ENCODE measurements around the gene FAM111B.

The FAM111B gene

GRCh38 chr11:59145534-59145933, 38.5 kb downstream of the FAM111B start:
- peak overlapping the region; percentile 78 for H3K27ac ChIP-seq
- no peak for DNase-seq (ENCODE audit: low read depth, low spot score)

GRCh38 chr11:59151761-59152160, 44.7 kb downstream of the FAM111B start:
- H3K27ac ChIP-seq: no peak overlapping the region
- no peak for DNase-seq (ENCODE audit: low read depth, low spot score)

GRCh38 chr11:59152312-59152951, 45.4 kb downstream of the FAM111B start:
- DNase-seq (ENCODE audit: low read depth, low spot score): no peak
- no peak overlapping the region for H3K27ac ChIP-seq

GRCh38 chr11:59154610-59155009, 47.6 kb downstream of the FAM111B start:
- H3K27ac ChIP-seq: no peak overlapping the region
- no peak for DNase-seq (ENCODE audit: low read depth, low spot score)

GRCh38 chr11:59157433-59157832, 50.4 kb downstream of the FAM111B start:
- H3K27ac ChIP-seq: no peak overlapping the region
- no peak for DNase-seq (ENCODE audit: low read depth, low spot score)

- no peak overlapping the region for H3K27ac ChIP-seq
- DNase-seq (ENCODE audit: low read depth, low spot score): no peak
Measured at GRCh38 chr11:59158206-59159068, 51.4 kb downstream of the FAM111B start.

GRCh38 chr11:59164028-59164427, 57.0 kb downstream of the FAM111B start:
- no peak for DNase-seq (ENCODE audit: low read depth, low spot score)
- no peak overlapping the region for H3K27ac ChIP-seq

- peak; percentile 82 for DNase-seq (ENCODE audit: low read depth, low spot score)
Measured at GRCh38 chr11:59171508-59172322, 64.7 kb downstream of the FAM111B start, which contains the start of gene DTX4. Gene DTX4, plus strand, starts transcription at chr11:59172132. Its CDS starts 464 bp downstream, at chr11:59172596.

GRCh38 chr11:59172345-59173079, 65.5 kb downstream of the FAM111B start:
- DNase-seq (ENCODE audit: low read depth, low spot score): no peak
- peak overlapping the region; percentile 96 for H3K27ac ChIP-seq

More at GRCh38 chr11:59171508-59172322, 64.7 kb downstream of the FAM111B start, which contains the start of gene DTX4:
- peak within 1 kb of the TSS; percentile 96 for H3K27ac ChIP-seq

- peak overlapping the region; percentile 96 for H3K27ac ChIP-seq
- no peak for DNase-seq (ENCODE audit: low read depth, low spot score)
Measured at GRCh38 chr11:59173080-59173963, 66.3 kb downstream of the FAM111B start.

- H3K27ac ChIP-seq: peak overlapping the region; percentile 96
- DNase-seq (ENCODE audit: low read depth, low spot score): peak; percentile 69
Measured at GRCh38 chr11:59173964-59174663, 67.1 kb downstream of the FAM111B start.

GRCh38 chr11:59174664-59175033, 67.6 kb downstream of the FAM111B start:
- H3K27ac ChIP-seq: peak overlapping the region; percentile 96
- DNase-seq (ENCODE audit: low read depth, low spot score): peak; percentile 81

- DNase-seq (ENCODE audit: low read depth, low spot score): no peak
- peak overlapping the region; percentile 96 for H3K27ac ChIP-seq
Measured at GRCh38 chr11:59175091-59175501, 68.1 kb downstream of the FAM111B start.

- no peak for DNase-seq (ENCODE audit: low read depth, low spot score)
Measured at GRCh38 chr11:59176330-59176729, 69.3 kb downstream of the FAM111B start.

More at GRCh38 chr11:59176330-59176729, 69.3 kb downstream of the FAM111B start:
- no peak overlapping the region for H3K27ac ChIP-seq
